K562 (cell line): ENCODE measurements around the gene ASB2. TPM values are rescaled to one million over a fixed set of nuclear protein-coding genes. Genes with fewer than 3 reads are reported as not detected.
A peak's percentile ranks its signal among the peaks of the same experiment; 100 is the strongest.

ENCODE experiments used
- ETV1 ChIP-seq: fragments of 450-650 bp; conservative IDR thresholded peaks from 2 replicates; pipeline ENCODE4 v1.6.1; 2016; ENCODE audit warnings: missing genetic modification characterization, control low read depth, low read depth, missing compliant biosample characterization
- MTA1 ChIP-seq: fragments of 450-650 bp; IDR thresholded peaks from 2 replicates; pipeline ENCODE4 v1.6.1; 2017; ENCODE audit warnings: borderline replicate concordance
- RFX5 ChIP-seq: IDR thresholded peaks from 2 replicates; pipeline ENCODE4 v1.6.1; 2011; ENCODE audit warnings: low read depth, mild to moderate bottlenecking, improper control_type of control experiment, low read length
- polyA plus RNA-seq, 8 experiments: library from polyadenylated mRNA; depleted of rRNA in 4 of 8; stranded (reverse) in 5 of 8; unstranded in 3 of 8; fragments of >200 nt; fragmentation: Nextera tagmentation in 2 of 8; fragmentation: Illumina TruSeq in 1 of 8; extraction: Ambion mirVana in 2 of 8; extraction: Trizol in 1 of 8; gene quantifications; 2 replicates each; pipeline versions ENCODE4 v1.2.1 to v1.2.3, GENCODE V29; 2011 to 2014; ENCODE audit warnings: inconsistent platforms in 1 of 8, missing spikeins in 1 of 8
- total RNA-seq, 7 experiments: library from RNA; depleted of rRNA in 6 of 7; stranded (reverse); fragments of >200 nt in 6 of 7; fragmentation: Illumina TruSeq in 2 of 7; extraction: Trizol in 2 of 7; gene quantifications; 2 replicates each; pipeline versions ENCODE4 v1.2.1 to v1.2.3, GENCODE V29; 2011 to 2021; ENCODE audit warnings: low replicate concordance in 1 of 7
- TF ChIP-seq, protein P1 (sequence below), 3 experiments: IDR thresholded peaks in 2 of 3; conservative IDR thresholded peaks in 1 of 3; 2 replicates each; pipeline ENCODE4 v1.5.1; 2011 to 2012; ENCODE audit warnings: low read length in 3 of 3, mild to moderate bottlenecking in 3 of 3, control low read depth in 2 of 3, improper control_type of control experiment in 1 of 3, inconsistent platforms in 1 of 3, low read depth in 1 of 3, mixed read lengths in 1 of 3, moderate library complexity in 1 of 3; ENCODE audit not compliant: insufficient read depth in 2 of 3
- TF ChIP-seq, protein P2 (sequence below): fragments of 450-650 bp; IDR thresholded peaks from 2 replicates; pipeline ENCODE4 v1.6.1; 2016; ENCODE audit warnings: mild to moderate bottlenecking, moderate library complexity
- TF ChIP-seq, protein P3 (sequence below): IDR thresholded peaks from 2 replicates; pipeline ENCODE4 v1.6.1; 2011; ENCODE audit warnings: borderline replicate concordance, low read depth, mild to moderate bottlenecking, moderate library complexity, low read length; ENCODE audit not compliant: insufficient read depth, poor library complexity, severe bottlenecking

The ASB2 gene
- total and polyA plus RNA-seq, 9 of the 15 experiments (the other 6 are each of a cell fraction or from before 2014, with no cell fraction given), result not detected

DNA sequence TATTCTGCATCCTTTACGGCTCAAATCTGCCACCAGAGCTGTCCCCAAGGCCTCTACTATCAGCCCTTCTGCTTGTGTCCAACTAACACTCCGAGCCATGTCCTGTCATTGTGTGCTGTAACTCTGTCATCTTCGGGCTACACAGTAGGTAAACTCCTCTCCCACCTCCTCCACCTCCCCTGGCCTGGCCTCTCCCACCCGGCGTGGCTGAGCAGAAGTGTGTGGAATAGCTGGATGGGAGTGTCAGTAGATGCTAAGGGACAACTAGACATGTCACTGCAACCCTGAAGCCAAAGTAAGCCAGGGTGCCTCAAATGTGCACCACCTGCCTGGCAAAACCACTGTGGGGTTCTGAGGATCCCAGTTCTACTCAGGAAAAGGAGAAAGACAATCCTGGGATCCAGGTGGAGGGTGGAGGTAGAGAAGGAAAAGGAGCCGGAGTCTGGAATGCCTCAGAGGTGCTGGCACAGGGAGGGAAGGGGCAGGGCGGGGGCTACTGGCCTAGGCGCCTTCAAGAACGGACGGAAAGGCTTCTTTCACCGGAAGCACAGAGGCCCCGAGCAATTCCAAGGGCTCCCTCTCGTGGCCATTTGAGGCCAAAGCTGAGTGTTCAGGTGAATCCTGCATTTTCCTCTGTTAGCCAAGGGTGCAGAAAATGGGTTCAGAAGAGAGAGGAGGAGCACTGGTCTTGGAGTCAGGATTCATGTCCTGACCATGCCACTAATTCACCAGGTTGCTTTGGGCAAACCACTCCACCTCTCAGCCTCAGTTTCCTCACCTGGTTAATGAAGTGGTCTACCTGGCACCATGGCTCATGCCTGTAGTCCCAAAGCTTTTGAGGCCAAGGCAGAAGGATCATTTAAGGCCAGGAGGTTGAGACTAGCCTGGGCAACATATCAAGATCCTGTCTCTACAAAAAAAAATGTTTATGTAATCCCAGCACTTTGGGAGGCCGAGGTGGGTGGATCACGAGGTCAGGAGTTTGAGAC lies 69.7 kb downstream of the ASB2 start (continued):
- TF ChIP-seq, protein P1, sequence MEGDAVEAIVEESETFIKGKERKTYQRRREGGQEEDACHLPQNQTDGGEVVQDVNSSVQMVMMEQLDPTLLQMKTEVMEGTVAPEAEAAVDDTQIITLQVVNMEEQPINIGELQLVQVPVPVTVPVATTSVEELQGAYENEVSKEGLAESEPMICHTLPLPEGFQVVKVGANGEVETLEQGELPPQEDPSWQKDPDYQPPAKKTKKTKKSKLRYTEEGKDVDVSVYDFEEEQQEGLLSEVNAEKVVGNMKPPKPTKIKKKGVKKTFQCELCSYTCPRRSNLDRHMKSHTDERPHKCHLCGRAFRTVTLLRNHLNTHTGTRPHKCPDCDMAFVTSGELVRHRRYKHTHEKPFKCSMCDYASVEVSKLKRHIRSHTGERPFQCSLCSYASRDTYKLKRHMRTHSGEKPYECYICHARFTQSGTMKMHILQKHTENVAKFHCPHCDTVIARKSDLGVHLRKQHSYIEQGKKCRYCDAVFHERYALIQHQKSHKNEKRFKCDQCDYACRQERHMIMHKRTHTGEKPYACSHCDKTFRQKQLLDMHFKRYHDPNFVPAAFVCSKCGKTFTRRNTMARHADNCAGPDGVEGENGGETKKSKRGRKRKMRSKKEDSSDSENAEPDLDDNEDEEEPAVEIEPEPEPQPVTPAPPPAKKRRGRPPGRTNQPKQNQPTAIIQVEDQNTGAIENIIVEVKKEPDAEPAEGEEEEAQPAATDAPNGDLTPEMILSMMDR (IDR thresholded peaks at IDR 0.05 in 2 of 3, conservative IDR thresholded peaks at IDR 0.05 in 1 of 3; ENCODE audit: insufficient read depth in 2 of 3, low read depth in 1 of 3, low read length in 3 of 3), result peak; percentile 59 to 73 (median 70)
- TF ChIP-seq ETV1 (tag) (peak; percentile 58; the same call in 1 of the 2 replicates), RFX5 (no peak), MTA1 (no peak)
- TF ChIP-seq, protein P2, sequence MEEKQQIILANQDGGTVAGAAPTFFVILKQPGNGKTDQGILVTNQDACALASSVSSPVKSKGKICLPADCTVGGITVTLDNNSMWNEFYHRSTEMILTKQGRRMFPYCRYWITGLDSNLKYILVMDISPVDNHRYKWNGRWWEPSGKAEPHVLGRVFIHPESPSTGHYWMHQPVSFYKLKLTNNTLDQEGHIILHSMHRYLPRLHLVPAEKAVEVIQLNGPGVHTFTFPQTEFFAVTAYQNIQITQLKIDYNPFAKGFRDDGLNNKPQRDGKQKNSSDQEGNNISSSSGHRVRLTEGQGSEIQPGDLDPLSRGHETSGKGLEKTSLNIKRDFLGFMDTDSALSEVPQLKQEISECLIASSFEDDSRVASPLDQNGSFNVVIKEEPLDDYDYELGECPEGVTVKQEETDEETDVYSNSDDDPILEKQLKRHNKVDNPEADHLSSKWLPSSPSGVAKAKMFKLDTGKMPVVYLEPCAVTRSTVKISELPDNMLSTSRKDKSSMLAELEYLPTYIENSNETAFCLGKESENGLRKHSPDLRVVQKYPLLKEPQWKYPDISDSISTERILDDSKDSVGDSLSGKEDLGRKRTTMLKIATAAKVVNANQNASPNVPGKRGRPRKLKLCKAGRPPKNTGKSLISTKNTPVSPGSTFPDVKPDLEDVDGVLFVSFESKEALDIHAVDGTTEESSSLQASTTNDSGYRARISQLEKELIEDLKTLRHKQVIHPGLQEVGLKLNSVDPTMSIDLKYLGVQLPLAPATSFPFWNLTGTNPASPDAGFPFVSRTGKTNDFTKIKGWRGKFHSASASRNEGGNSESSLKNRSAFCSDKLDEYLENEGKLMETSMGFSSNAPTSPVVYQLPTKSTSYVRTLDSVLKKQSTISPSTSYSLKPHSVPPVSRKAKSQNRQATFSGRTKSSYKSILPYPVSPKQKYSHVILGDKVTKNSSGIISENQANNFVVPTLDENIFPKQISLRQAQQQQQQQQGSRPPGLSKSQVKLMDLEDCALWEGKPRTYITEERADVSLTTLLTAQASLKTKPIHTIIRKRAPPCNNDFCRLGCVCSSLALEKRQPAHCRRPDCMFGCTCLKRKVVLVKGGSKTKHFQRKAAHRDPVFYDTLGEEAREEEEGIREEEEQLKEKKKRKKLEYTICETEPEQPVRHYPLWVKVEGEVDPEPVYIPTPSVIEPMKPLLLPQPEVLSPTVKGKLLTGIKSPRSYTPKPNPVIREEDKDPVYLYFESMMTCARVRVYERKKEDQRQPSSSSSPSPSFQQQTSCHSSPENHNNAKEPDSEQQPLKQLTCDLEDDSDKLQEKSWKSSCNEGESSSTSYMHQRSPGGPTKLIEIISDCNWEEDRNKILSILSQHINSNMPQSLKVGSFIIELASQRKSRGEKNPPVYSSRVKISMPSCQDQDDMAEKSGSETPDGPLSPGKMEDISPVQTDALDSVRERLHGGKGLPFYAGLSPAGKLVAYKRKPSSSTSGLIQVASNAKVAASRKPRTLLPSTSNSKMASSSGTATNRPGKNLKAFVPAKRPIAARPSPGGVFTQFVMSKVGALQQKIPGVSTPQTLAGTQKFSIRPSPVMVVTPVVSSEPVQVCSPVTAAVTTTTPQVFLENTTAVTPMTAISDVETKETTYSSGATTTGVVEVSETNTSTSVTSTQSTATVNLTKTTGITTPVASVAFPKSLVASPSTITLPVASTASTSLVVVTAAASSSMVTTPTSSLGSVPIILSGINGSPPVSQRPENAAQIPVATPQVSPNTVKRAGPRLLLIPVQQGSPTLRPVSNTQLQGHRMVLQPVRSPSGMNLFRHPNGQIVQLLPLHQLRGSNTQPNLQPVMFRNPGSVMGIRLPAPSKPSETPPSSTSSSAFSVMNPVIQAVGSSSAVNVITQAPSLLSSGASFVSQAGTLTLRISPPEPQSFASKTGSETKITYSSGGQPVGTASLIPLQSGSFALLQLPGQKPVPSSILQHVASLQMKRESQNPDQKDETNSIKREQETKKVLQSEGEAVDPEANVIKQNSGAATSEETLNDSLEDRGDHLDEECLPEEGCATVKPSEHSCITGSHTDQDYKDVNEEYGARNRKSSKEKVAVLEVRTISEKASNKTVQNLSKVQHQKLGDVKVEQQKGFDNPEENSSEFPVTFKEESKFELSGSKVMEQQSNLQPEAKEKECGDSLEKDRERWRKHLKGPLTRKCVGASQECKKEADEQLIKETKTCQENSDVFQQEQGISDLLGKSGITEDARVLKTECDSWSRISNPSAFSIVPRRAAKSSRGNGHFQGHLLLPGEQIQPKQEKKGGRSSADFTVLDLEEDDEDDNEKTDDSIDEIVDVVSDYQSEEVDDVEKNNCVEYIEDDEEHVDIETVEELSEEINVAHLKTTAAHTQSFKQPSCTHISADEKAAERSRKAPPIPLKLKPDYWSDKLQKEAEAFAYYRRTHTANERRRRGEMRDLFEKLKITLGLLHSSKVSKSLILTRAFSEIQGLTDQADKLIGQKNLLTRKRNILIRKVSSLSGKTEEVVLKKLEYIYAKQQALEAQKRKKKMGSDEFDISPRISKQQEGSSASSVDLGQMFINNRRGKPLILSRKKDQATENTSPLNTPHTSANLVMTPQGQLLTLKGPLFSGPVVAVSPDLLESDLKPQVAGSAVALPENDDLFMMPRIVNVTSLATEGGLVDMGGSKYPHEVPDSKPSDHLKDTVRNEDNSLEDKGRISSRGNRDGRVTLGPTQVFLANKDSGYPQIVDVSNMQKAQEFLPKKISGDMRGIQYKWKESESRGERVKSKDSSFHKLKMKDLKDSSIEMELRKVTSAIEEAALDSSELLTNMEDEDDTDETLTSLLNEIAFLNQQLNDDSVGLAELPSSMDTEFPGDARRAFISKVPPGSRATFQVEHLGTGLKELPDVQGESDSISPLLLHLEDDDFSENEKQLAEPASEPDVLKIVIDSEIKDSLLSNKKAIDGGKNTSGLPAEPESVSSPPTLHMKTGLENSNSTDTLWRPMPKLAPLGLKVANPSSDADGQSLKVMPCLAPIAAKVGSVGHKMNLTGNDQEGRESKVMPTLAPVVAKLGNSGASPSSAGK, result 0 out of 2 replicates have a peak, but pooled peaks have one; percentile 12
- TF ChIP-seq, protein P3, sequence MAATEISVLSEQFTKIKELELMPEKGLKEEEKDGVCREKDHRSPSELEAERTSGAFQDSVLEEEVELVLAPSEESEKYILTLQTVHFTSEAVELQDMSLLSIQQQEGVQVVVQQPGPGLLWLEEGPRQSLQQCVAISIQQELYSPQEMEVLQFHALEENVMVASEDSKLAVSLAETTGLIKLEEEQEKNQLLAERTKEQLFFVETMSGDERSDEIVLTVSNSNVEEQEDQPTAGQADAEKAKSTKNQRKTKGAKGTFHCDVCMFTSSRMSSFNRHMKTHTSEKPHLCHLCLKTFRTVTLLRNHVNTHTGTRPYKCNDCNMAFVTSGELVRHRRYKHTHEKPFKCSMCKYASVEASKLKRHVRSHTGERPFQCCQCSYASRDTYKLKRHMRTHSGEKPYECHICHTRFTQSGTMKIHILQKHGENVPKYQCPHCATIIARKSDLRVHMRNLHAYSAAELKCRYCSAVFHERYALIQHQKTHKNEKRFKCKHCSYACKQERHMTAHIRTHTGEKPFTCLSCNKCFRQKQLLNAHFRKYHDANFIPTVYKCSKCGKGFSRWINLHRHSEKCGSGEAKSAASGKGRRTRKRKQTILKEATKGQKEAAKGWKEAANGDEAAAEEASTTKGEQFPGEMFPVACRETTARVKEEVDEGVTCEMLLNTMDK, result peak; percentile 28
